OCI-LY1 (cell line): Measurements from ENCODE around the gene DAP.

Experiments used
- CTCF ChIP-seq: fragments of 200-600 bp; sonication (generic), shearing (Covaris generic); IDR thresholded peaks from 2 replicates; pipeline ENCODE4 v1.5.1; 2017; ENCODE audit warnings: mild to moderate bottlenecking, antibody characterized with exemption, low read length, moderate library complexity, mixed read lengths
- EZH2 ChIP-seq: fragments of 200-600 bp; sonication (generic), shearing (Covaris generic); IDR thresholded peaks from 2 replicates; pipeline ENCODE4 v1.8.0; 2017; ENCODE audit warnings: borderline replicate concordance, mixed run types, mild to moderate bottlenecking, antibody characterized with exemption, low read length, moderate library complexity, mixed read lengths

- TF ChIP-seq CTCF (no peak), EZH2 (no peak)
Measured at GRCh38 chr5:10772901-10773585, 12.0 kb upstream of the DAP start.
